Stimulated activated CD4-positive, alpha-beta T cell treated with anti-CD3 and anti-CD28 coated beads, Interleukin-1b, Interleukin-23, amount 100 ng/mL, for 4 hours (primary cell): ENCODE results near the gene BCL11A.

Experiments
- DNase-seq, 2 donors: peaks; one replicate each; pipeline ENCODE4 v3.0.0-alpha.2; 2020; ENCODE audit warnings: low read depth in 2 of 2

BCL11A gene

GRCh38 chr2:60465736-60466135, 87.7 kb downstream of the BCL11A start:
- no peak for DNase-seq

- DNase-seq, result no peak
These were observed 90.2 kb downstream of the BCL11A start for GRCh38 chr2:60463249-60463648.

- no peak for DNase-seq
These were observed 91.9 kb downstream of the BCL11A start for GRCh38 chr2:60461421-60462108.

GRCh38 chr2:60460577-60461420, 92.7 kb downstream of the BCL11A start:
- no peak for DNase-seq

- no peak for DNase-seq
These were observed 93.6 kb downstream of the BCL11A start for GRCh38 chr2:60459851-60460250.

- DNase-seq, result no peak
These were observed 97.2 kb downstream of the BCL11A start for GRCh38 chr2:60456115-60456770.

GRCh38 chr2:60453872-60454271, 99.6 kb downstream of the BCL11A start:
- no peak for DNase-seq

GRCh38 chr2:60453301-60453700, 100.2 kb downstream of the BCL11A start:
- DNase-seq, result no peak

- DNase-seq, result no peak
These were observed 103.0 kb downstream of the BCL11A start for GRCh38 chr2:60450488-60450887.

GRCh38 chr2:60447943-60448342, 105.5 kb downstream of the BCL11A start:
- DNase-seq, result no peak

GRCh38 chr2:60446413-60447267, 106.8 kb downstream of the BCL11A start:
- no peak for DNase-seq

GRCh38 chr2:60445684-60446179, 107.7 kb downstream of the BCL11A start:
- DNase-seq, result no peak

GRCh38 chr2:60442608-60443007, 110.8 kb downstream of the BCL11A start:
- DNase-seq, result no peak

- DNase-seq, result no peak
These were observed 111.7 kb downstream of the BCL11A start for GRCh38 chr2:60441800-60442199.

- no peak for DNase-seq
These were observed 112.7 kb downstream of the BCL11A start for GRCh38 chr2:60440767-60441163.

GRCh38 chr2:60440079-60440766, 113.2 kb downstream of the BCL11A start:
- no peak for DNase-seq

- DNase-seq, result no peak
These were observed 114.1 kb downstream of the BCL11A start for GRCh38 chr2:60439219-60439974.

- no peak for DNase-seq
These were observed 114.8 kb downstream of the BCL11A start for GRCh38 chr2:60438653-60439052.

- DNase-seq, result no peak
These were observed 115.3 kb downstream of the BCL11A start for GRCh38 chr2:60438131-60438530.

GRCh38 chr2:60437080-60437696, 116.3 kb downstream of the BCL11A start:
- DNase-seq, result no peak
